Glomerular visceral epithelial cell (primary cell): ENCODE data around the gene LMO7.
A peak's percentile ranks its signal among the peaks of the same experiment; 100 is the strongest.

Experiments
- DNase-seq: peaks from one replicate; pipeline ENCODE4 v3.0.0-alpha.2; 2016; ENCODE audit errors: extremely low spot score

Gene LMO7

DNA sequence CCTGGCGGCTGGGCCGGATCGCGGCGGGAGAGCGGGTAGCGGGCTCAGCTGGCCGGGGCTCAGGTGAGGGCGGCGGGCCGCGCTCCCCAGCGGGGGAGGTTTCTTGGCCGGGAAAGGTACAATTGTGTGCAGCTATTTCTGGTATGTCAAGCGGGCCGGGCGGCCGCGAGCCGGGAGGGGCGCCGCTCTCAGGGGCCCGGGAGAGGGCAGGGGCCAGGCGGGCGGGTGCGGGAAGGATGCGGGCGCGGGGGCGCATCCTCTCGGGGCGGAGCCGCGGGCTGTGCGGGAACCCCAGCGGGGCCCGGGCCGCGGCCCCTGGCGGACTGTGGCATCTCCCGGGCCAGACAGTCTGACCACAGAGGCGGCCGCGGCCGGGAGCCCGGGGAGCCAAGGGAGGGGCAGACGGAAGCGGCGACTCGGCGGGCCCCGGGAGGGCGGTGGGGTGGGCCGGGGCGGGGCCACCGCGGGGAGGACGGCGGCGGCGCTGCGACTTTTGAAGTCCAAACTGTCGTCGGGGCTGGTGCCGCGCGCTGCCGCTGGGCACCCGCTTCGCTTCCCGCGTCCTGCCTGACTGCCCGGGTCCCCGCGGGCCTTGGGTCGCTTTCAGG lies at the start of gene LMO7:
Gene LMO7 (plus strand): TSS at position 503 of the 608 bp plus-strand sequence. CDS start 328 bp downstream, outside the sequence.
- DNase-seq, result peak; percentile 80

DNA sequence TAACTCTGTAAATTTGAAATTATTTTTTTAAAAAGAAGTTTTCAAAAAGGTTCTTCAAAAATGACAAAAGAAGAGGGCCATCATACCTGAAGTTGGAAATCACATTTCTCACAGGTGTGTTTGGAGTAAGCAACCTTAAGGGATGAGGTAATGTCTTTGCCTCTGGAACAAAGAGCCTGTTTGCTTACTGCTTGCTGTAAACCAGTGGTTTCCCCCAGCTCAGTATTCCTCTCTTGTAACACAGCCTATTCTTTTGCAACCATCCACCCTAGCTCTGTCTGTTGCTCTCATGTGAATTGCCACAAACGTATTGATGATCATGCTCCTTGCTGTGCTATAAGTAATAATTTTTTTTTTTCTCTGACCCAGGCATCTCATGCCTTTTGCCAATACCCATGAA lies 48.5 kb upstream of the LMO7 start:
- DNase-seq, result no peak

DNA sequence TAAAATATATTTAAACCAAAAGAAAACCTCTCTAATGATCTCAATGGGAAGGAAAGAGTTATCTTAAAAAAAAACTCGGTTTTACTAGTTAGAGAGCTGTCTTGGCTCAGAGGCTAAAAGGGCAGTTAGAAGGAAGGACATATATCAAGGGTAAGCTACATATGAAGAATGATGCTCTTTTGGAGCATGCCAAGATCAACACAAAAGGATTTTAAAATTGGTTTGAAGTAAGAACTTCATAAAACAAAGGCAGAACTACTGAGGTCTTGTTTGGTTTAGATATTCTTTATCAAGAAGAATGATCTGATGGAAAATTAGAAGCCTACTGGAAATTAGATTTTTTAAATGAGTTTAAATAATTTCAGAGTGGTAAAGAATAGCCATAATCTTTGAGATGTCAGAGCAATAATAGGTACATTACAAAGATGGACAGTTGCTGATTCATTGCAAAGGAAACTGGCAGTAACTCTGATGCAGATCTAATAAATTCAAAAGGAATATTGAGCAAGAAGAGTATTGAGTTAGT lies 39.4 kb upstream of the LMO7 start:
- DNase-seq, result no peak

DNA sequence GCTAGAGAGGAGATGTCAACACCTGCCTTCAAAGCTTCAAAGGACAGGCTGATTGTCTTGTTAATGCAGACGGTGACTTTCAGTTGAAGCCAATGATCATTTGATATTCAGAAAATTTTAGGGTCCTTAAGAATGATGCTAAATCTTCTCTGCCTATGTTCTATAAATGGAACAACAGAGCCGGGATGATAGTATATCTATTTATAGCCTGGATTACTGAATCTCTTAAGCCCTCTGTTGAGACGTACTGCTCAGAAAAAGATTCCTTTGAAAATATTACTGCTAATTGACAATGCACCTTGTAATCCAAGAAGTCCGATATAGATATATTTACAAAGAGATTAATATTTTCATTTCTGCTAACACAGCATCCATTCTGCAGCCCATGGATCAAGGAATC lies 35.8 kb upstream of the LMO7 start:
- no peak for DNase-seq

DNA sequence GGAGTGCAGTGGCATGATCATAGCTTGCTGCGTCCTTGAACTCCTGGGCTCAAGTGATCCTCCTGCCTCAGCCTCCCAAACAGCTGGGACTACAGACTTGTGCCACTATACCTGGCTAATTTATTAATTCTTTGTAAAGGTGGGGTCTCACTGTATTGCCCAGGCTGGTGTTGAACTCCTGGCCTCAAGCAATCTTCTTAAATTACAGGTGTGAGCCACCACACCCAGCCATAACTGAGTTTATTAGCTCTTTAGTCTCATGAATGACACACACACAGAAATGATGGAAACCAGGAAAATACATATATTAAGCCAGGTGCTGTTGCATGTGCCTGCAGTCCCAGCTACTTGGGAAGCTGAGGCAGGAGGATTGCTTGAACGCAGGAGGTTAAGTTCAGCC lies 33.1 kb upstream of the LMO7 start:
- DNase-seq, result no peak

DNA sequence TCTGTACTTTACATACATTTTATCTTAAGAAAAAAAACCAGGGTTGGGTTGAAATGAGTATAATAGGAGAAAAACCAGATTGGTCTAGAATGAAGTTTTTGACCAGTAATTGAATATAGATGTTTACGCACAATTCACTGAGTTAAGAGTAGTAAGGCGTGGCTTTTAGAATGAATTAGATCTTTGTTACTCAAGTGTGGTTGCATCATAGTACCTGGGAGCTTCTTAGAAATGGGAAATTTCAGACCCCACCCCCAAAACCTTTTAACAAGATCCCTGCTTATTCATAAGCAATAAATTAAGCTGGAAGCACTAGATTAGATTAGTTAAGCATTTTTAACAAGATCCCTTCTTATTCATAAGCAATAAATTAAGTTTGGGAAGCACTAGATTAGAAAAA lies 28.7 kb upstream of the LMO7 start:
- DNase-seq, result no peak

DNA sequence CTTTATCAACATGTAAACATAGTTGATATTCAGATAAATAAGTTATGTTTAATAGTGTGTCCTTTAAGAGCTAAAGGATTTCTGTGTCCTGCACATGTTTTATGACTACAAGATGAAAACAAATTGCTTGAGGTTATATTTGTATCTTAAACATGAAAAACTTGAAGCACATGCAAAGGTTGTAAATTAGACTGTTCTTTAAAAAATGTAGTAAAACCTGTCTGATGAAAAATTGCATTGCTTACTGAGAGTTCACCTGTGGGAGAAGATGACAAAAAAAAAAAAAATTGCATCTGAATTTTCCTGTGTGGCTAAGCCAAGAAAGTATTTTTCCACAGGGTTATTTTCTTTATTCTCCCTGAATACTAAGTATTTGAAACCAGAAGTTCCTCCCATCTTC lies 25.7 kb upstream of the LMO7 start:
- DNase-seq, result no peak

DNA sequence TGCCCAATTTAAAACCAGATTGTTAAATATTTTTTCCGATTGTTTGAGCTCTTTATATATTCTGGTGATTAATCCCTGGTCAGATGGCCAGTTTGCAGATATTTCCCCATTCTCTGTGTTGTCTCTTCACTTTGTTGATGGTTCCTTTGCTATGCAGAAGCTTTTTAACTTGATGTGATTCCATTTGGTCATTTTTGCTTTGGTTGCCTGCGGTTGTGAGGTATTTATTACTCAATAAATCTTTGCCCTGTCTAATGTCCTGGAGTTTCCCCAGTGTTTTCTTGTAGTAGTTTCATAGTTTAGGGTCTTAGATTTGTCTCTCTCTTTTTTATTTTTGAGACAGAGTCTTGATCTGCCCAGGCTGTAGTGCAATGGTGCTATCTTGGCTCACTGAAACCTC lies 23.8 kb upstream of the LMO7 start:
- no peak for DNase-seq

DNA sequence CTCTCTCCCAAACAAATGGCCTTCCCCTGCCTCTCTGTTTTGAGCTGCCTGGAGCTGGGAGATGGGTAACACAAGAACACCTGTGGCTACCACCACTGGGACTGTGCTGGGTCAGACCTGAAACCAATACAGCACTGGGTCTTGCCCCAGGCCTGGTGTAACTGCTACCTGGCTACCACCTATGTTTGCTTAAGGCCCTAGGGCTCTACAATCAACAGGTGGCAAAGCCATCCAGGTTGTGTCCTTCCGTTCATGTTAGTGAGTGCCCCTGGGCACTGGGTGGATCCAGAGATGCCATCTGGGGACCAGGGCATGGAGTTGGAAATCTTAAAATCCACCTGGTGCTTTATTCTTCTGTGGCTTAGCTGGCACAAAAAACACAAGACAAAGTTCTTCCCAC lies 18.9 kb upstream of the LMO7 start:
- no peak for DNase-seq

DNA sequence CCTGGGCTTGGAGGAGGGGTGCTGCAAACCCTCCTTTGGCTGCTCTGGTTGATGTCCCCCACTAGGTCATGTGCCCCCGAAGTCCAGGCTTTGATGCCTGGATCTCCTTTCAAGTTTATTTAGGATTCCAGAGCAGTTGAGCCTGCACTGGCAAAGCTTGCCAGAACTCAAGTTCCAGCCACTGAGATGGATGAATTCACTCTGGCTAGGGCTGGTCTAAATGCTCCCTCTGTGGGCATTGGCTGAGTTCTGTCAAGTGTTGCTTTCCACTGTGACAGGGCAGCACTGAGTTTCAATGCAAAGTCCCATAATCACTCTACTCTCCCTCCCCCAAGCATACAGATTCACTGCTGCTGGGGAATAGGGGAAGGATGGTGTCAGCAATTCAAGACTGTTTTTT lies 17.8 kb upstream of the LMO7 start:
- no peak for DNase-seq

DNA sequence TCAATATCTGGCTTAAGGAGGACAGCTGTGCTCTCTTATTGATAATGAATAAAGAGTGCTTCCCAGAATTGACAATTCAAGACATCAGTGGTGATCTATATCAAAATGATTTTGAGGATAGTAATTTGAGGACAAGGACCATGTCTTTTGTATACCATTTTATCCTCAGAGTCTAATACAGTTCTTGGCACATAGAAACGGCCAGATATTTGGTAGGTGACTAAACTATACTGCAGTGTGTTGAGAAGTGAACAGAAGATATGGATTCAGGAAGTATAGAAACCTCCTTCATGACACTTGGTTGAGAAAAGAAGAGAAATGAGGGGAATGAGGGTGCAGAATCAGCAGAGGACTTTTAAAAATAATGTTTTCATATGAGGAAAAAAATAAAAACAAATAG lies 16.1 kb upstream of the LMO7 start:
- no peak for DNase-seq

DNA sequence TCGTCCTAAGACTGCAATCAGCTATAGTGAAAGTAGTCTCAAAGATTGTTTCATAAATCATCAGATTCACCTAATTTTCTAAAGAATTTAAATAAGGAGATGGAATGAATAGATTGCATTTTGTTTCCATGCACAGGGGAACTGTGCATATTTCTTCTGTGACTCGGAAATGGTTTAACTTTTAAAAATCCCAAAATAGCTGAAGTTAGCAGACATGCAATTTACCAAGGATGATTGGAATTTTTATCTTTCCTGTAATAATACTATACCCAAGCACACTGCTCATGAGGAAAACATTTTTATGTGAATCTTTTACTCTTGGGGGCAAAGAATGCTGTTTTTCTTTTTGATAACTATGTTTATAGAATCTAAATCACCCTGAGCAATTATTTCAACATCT lies 15.0 kb upstream of the LMO7 start:
- no peak for DNase-seq

DNA sequence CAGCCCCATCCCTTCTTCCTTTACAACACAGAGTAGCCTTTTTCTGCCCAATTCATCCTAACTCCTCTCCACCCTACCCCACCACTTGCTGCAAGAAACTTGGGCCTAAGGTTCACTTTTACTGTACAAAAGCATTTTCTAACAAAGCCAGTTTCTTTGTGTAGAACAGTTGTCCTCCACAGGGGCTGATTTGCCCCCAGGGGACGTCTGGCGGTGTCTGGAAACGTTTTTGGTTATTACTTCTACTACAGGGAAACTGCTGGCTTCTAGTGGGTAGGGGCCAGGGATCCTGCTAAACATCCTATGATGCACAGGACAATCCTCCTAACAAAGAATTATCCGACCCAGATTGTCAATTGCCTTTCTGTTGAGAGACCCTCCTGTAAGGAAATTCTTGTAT lies 7.3 kb upstream of the LMO7 start:
- DNase-seq, result no peak

DNA sequence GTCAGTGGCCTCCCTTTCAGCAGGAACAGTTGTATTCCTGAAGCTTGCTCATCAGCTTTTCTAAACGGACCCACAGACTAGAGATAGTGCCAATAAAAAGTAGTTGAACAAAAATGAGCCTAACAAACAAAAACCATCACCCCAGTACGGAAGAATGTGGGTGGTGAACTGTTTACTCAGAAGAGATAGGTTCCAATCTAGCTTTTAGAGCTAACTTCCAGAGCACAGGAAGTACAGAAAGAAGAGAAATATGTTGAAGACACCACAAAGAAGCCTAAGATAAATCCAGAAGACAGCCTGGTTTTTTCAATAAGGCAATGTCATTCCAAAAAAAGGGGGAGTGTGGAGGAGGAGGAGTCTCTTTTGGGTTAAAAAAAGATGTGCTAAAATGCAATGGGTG lies 2.8 kb upstream of the LMO7 start:
- DNase-seq, result no peak

DNA sequence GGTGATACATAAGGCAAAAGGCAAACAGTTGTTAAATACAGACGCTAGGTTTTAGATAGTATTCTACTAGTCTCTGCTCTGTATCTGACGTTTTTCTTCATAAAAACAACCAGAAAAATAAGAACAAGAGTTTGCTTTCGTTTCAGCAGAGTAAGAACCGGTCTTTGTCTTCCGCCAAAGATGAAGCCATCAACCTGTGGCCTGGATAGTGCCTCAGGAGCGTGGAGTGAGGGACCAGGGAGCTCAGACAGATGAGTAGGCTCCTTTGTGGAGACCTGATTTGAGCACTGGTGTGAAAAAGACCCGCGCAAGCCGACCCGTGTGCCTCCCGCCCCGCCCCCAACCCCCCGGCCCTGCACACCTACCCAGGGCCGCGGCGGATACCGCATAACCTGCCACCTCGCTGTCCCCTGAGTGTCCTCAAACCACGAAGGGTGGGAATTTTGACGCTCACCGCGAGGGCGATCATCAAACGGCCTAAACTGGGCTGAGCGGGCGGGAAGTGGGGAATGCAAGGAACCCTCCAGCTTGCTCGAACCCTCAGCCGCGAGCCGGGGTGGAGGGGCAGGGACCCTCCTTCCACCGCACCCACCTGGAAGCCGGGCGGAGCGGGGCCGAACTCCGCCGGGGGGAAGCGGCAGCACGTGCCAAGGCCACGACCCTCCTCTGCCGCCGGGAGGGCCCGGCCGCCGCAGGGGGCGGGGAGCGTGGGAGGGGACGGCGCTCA lies 866 bp upstream of the LMO7 start:
- no peak for DNase-seq

DNA sequence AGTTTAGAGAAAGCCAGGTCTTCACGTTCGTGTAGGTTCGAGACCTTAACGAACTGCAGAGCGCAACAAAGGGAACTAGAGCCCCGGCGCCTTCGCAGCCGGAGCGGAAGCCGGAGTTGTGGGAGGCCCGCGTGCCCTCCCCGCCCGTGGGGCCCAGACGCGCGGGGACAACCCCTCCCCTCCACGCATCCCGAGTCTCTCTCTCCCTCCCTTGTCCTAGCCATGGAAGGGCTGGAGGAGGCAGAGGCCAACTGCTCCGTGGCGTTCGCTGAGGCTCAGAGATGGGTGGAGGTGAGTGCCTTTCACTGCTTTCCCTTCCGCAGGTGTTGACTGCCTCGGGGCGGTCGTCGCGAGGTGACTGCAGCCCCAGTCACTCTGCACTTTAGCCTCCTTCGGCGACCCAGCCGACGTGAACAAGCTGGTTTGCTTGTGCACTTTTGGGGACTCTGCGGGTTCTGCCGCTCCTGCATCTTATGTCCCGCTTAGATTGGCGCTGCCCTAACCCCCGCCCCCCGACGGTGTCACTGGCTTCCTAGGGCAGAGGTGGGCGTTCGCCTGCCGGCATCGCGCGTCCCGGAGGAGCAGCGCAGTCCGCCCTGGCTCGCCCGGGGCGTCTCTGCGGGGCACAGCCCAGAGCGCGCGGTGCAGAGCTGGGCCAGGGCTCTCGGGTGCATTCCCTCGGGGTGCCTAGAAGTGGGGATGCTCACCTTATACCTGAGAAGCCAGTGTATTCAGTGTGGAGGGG lies 478 bp downstream of the LMO7 start:
- DNase-seq, result peak; percentile 50

DNA sequence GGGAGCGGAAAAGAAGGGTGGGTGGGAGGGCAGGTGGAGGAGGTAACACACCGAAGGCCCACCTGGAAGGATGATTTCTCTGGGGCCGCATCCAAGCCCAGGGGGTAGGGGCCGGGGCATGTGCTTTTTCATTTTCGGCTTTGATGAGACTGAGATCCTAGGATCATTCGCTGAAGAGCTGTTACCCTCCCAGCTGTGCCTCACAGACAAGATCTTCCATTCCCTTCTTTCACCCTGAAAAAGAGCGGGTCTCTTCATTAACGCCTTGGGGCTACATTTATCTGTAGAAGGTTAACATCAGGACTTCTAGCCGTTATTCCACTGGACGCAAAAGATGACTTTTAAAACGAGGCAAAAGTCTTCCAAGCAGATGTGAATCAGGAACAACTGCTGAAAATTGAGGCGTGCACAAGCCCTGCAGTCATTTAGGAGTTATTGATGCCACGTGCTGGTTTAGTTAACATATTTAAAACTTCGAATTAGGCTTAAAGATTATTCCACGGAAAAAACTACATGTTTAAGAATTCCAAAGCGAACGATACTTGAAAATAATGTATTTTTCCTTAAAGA lies 1.1 kb downstream of the LMO7 start:
- no peak for DNase-seq

DNA sequence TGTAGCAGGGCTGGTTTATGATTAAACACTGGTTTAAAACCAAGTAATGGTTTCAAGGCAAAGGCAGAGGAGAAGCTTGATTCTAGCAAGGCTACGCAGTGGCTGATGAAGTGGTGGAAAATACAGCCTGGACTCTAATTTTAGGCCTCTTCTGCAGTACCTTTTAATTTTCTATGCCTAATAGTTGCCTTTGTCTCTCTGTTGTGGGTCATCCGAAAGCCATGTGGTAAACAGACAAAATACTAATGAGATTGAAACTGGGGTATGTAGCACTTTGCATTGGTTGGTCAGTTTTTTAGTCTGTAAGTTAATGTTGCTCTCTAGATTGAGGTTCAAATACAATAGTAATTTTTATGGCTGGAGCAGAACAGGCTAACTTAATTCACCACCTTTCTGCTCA lies 3.3 kb downstream of the LMO7 start:
- no peak for DNase-seq

DNA sequence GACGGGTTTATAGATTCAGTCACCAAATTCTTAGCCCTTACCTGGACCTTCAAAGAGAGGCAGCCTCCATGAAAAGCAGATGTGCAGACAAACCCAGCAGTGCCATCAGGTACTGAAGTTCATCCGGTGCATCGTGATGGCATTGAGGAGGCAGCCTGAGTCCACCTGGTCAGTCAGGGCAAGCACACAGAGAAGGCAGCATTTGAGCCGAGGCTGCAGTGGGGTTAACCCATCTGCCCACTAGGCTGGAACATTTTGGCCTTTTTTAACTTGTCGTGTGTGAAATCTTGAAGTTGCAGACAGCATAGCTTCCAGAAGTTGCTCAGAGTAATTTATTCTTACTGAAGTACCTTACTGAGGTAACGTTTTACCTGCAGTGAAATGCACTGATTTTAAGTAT lies 4.9 kb downstream of the LMO7 start:
- no peak for DNase-seq

DNA sequence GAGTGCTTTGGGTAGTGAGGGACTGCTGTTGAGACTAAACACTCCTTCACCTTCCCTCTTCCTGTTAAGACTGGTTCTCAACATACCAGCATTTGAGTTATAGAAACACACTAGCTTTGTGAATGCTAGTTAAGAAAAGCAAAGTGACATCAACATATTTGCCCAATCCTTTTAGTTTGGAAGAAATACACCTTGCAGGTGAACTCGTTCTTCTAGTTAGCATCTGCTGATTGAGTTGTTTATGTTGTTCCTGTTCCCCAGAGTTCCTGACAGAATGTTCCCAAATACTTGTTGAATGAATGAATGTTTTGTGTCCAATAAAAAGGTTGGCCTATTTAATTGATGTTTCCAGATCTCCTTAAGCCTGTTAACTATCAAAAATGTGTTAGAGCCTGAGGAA lies 7.1 kb downstream of the LMO7 start:
- DNase-seq, result no peak

DNA sequence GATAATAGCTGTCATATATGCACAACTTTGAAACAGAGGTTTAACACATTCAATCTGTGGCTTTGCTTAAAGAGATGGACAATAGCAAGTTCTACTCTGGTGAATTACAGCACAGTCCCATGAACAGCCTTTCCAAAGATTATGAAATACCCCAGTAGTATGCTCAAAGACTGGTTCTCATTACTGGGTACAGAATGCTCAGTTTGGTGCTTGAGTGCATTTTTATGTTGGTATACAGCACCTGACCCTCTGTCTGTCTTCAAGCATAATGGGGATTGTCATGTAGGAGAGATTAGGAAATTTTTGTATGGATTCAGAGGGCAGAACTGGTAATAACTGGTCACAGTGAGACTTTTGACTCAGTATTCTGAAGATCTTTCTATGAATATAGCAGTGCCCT lies 7.6 kb downstream of the LMO7 start:
- DNase-seq, result no peak

DNA sequence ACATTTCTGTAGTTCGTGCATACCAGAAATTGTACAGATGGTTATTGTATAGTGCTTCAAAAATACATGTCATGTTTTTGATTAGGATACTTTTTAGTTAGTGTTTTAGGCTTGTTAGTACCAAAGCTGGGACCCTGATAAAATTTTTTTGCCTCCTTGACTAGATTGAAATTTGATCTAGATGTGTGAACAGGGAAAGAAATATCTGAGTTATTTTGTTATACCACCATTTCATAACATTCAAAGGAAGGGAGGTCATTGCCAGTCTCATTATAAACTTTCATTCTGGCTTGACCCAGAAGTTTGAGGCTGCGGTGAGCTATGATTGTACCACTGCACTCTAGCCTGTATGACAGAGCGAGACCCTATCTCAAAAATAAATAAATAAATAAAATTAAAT lies 9.0 kb downstream of the LMO7 start:
- DNase-seq, result no peak
